GM10847 (cell line): ENCODE data around the gene PDE4A.

Source experiments
- POLR2A ChIP-seq: IDR thresholded peaks from 2 replicates; pipeline ENCODE4 v1.6.1; 2011; ENCODE audit not compliant: insufficient read length; ENCODE audit errors: extremely low read depth

PDE4A gene

GRCh38 chr19:10471909-10472308 lies 51.6 kb downstream of the PDE4A start:
- no peak for TF ChIP-seq POLR2A

GRCh38 chr19:10473192-10473591 lies 52.9 kb downstream of the PDE4A start:
- TF ChIP-seq POLR2A: no peak

- TF ChIP-seq POLR2A: no peak
Measured at GRCh38 chr19:10474962-10475451, 54.7 kb downstream of the PDE4A start.

- TF ChIP-seq POLR2A: no peak
Measured at GRCh38 chr19:10478476-10478875, 58.1 kb downstream of the PDE4A start.

GRCh38 chr19:10478903-10479384 lies 58.6 kb downstream of the PDE4A start:
- TF ChIP-seq POLR2A: no peak

- TF ChIP-seq POLR2A: no peak
Measured at GRCh38 chr19:10486551-10486950, 66.2 kb downstream of the PDE4A start.

GRCh38 chr19:10491472-10492047 lies 71.2 kb downstream of the PDE4A start:
- no peak for TF ChIP-seq POLR2A

- TF ChIP-seq POLR2A: no peak
Measured at GRCh38 chr19:10497371-10497770, 77.0 kb downstream of the PDE4A start.

- no peak for TF ChIP-seq POLR2A
Measured at GRCh38 chr19:10499550-10500246, 79.4 kb downstream of the PDE4A start.

- no peak for TF ChIP-seq POLR2A
Measured at GRCh38 chr19:10500247-10500592, 79.9 kb downstream of the PDE4A start.

- no peak for TF ChIP-seq POLR2A
Measured at GRCh38 chr19:10501971-10502523, 81.7 kb downstream of the PDE4A start.

GRCh38 chr19:10502524-10503001 lies 82.2 kb downstream of the PDE4A start:
- TF ChIP-seq POLR2A: peak; percentile 89

- no peak for TF ChIP-seq POLR2A
Measured at GRCh38 chr19:10503002-10503789, 82.9 kb downstream of the PDE4A start, which contains the start of gene KEAP1. TSS of gene KEAP1 (minus strand) at chr19:10503356. CDS start at chr19:10500033, 3,323 bp downstream.

- TF ChIP-seq POLR2A: no peak
Measured at GRCh38 chr19:10505583-10506229, 85.4 kb downstream of the PDE4A start.

- TF ChIP-seq POLR2A: no peak
Measured at GRCh38 chr19:10508036-10508435, 87.7 kb downstream of the PDE4A start.

- TF ChIP-seq POLR2A: no peak
Measured at GRCh38 chr19:10508707-10509106, 88.4 kb downstream of the PDE4A start.
